IPS DF 19.7 (cell line): ENCODE data around the gene IQSEC1.

Source experiments
- DNase-seq: peaks from one replicate; pipeline ENCODE4 v3.0.0-alpha.2; 2013; ENCODE audit warnings: low read depth, low spot score

Gene IQSEC1

DNA sequence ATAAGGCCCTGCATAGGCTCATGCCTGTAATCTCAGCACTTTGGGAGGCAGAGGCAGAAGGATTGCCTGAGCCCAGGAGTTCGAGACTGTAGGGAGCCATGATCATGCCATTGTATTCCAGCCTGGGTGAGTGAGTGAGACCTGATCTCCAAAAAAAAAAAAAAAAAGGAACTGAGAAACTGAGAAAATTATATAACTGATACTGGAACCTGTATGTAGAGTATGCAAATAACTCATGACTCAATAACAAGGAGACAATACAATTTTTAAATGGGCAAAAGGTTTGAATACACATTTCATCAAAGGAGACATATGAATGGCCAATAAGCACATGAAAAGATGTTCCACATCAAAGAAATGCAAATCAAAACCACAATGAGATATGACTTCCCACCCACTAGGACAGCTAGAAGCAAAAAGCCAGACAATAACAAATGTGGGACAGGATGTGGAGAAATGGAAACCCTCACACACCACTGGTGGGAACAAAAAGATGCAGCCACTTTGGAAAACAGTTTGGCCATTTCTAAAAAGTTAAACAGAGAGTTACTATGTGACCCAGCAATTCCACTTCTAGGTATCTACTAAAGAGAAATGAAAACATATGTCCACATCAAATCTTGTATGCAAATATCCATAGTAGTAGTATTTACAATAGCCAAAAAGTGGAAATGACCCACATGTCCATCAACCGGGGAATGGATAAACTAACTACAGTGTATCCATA is 70.7 kb downstream of the IQSEC1 start:
- DNase-seq = no peak

DNA sequence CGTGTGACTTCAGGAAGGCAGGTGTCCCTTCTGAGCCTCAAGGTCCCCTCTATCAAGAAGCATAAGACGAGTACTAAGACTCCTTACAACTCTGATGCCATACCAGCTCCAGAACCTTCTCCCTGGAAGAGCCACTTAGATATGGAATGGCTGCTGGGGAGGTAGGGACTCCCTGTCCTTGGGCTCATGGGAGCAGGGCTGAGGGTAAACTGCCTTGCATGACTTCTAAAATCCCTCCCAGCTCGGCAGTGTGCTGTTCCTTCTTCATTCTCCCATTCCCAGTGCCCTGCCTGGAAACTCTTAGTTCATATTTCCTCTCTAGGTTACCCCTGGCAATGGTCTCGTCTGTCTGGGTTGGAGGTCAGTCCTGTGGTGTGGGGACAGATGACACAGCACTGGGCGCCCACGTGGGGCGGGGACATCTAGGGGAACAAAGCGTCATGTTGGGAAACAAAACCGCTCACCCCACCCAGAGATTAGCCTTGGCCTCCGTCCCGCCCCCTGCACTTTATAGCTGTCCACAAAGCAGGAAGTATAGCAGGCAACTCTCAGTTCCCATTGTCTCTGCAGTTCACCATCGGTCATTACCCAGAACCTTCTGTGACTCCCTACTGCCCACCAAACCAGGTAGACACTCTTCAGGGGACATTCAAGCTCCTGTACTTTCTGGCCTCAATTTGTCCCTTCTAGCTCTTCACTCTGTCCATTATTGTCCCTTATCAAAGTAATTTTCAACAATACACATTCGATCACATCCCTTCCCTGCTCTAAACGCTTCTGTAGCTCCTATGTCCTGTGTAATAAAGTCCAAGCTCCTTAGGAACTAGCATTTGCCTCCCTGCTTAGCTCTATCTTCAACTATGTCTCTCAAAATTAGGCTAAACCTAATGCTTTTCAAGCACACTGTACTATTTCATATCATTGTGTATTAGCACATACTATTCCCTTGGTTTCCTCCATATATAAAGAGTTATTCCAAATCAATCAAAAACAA is 73.8 kb downstream of the IQSEC1 start:
- DNase-seq = no peak

DNA sequence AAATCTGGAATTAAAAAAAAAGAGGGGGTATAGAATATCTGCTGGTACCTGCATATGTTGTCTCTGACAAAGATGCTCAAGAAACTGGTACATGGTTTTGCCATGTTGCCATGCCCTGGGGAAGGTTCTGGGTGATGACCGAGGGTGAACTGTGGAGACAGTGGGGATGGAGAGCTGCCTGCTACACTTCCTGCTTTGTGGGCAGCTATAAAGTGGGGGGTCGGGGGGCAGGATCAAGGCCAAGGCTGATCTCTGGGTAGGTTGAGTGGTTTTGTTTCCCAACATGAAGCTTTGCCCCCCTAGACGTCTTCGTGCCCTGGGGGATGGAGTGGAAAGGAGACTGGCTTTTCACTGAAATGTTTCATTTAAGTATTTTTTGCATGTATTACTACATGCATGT is 74.6 kb downstream of the IQSEC1 start:
- DNase-seq = no peak

DNA sequence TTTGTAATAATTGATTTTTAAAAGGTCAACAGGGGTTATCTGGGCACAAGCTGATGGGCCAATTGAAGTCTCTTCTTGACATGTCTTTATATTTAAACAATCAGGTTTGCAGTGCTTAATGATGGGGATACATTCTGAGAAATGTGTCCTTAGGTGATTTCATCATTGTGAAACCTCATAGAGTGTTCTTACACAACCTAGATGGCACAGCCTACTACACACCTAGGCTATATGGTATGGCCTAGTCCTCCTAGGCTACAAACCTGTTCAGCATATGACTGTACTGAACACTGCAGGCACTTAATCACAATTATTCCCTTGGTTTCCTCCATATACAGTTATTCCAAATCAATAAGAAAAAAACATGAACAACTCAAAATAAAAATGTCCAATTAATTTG is 75.8 kb downstream of the IQSEC1 start:
- DNase-seq = no peak

DNA sequence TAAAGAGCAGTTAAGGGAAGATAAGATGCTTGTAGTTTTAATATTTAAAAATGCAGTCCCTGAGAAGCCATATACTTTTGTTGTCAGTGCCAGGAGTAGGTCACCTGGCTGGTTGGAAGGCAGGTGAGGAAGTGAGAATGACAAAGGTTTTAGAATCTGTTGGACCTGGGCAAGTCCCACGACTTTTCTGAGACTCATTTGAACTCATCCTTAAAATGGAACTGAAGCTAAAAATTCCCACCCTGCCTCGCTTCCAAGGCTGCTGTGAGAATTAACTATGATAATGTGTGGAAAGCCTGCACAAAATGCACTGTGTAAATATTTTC is 77.1 kb downstream of the IQSEC1 start:
- no peak for DNase-seq

DNA sequence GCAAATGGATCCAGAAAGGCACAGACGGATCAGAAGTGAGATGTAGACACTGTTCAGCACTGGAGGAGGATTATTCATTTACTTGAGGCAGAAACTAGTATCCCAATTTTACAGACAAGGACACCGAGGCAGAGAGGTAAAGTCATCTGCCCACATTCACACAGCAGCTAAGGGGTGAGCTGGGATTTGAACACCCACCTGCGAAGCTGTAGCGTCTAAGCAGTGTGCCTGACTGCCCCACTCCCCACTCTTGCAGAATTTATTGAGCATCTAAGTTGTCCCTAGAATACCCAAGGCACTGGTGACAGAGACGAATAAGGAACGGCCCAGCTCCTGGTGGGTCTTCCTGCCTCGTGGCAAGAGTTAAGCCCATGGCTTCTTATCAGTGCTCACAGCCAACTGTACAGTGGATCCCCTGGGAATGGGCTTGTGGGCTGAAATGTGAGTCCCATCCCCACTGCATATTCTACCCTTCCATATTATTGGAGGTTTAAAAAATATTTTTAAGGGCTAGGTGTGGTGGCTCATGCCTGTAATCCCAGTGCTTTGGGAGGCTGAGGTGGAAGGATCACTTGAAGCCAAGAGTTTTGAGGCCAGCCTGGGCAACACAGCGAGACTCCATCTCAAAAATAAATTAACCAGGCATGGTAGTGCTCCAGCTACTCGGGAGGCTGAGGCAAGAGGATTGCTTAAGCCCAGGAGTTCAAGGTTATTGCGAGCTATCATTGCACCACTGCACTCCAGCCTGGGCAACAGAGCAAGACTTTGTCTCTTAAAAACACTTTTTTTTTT is 77.6 kb downstream of the IQSEC1 start:
- DNase-seq = no peak

DNA sequence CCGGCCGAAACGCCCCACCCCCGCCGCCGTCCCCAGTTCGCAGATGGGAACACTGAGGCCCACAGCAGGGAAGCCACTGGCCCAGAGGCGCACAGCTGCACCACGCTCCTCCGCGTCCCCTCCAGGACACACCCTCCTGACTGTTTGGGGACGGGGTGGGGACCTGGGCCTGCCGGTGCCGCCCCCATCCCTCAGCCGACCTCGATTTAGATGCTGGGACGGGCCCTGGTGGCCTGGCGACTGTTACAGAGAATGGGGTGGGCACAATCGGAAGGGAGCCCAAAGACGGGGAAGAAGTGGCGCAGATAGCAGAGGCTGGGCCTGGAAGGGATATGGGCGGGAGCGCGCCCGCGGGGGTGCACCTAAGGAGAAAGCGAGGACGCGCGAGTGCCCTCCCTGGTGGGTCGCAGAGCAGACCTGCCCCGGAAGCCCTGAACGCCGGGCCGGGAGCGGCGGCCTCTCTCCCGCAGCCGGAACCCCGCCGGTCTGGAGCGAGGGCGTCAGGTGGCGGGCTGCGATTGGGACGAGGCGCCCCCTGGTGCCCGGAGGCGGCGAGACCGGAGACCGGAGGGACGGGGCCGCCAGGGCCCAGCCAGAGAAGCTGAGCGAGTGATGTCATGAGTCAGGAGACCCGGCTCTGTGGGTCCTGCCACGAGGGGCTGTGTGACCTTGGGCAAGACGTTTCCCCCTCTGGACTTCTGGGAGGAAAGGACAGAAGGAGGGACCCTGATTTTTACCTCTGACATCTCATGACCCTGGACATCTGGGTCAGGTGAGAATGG is 78.4 kb downstream of the IQSEC1 start:
- DNase-seq = no peak

DNA sequence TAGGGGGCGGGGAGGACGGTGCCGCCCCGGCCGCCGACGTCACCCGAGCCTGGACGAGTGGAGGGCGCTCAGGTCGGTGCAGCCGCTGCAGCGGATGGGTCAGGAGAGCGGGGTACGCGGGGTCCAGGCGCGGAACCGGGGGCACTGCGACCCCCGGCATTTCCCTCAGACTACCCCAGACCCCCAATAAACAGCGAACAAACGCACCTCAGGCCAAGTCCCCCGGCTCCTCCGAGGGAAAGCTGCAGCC is 78.9 kb downstream of the IQSEC1 start:
- no peak for DNase-seq

DNA sequence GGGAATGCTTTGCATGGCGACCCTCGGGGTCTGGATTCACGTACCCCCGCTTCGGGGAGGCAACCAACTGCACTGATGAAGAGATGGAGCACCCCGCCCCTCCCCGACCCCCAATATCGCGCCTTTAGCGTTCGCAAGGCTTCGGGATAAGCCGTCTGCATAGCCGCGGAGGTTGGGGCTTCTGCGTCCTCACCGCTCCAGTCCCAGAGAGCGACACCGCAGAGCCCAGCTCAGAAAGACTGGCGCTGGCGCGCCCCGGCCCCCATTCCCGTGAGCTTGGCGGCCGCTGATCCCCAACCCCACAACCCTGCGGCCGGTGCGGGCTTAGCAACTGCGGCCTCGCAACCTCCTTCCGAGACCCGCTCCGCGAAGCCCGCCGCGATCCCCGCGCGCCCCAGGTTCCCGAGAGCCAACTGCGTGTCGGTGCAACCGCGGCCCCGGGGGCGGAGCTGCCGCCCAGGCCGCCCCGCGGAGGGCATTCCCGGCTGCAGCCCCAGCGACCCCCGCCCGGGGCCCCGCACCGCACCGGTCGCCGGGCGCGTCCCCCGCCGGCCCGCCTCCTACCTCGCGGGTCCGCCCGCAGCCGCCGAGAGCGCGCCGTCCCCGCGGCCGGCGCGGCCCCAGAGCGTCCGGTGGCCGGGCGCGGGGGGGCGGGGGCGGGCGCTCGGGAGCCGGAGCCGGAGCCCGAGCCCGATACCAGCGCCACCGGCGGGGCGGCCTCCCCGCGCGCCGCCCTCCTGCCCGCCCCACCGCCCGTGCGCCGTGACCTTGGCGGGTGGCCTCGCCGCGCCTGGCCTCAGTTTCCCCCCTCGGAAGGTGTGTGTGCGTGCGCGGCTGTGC is 79.5 kb downstream of the IQSEC1 start:
- DNase-seq = no peak

DNA sequence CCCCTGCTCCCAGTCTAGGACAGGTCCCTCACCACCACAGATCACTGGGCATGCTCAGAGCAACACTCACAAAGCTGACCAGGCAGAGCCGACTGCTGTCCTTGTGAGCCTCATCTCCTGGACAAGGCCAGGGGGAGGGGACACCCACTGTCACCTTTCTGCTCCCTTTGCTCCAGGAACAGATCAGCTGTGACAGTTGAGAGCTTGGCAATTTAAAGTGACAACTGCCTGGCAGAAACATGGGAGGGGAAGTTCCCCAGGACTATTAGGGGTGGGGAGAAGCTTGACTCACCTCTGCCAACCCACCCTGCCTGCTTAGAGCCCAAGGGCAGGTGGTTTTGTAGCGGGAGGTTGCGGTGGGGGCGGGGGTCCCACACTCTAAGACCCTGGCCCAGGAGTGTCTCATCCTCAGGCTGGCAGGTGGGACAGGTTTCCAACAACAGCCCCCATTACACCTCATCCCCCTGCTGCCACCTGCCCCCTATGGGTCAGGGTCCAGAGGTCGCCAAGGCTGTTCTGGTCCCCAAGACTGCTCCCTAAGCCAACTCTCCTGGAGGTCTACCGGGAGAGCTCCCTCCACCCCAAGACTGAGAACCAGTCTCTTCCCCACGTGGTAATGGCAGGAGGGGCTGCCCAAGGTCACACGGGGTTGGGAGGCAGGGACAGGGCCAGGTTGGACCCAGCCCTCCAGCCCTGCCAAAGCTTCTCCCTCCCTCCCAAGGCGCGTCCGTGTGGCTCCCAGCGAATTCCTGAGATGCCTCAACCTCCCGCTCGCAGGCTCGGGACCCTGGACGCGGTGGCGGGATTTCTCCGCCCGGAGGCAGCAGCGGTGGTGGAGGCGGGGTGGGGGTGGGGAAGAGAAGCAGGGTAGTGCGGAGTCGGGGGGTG is 80.4 kb downstream of the IQSEC1 start:
- peak; percentile 40 for DNase-seq

DNA sequence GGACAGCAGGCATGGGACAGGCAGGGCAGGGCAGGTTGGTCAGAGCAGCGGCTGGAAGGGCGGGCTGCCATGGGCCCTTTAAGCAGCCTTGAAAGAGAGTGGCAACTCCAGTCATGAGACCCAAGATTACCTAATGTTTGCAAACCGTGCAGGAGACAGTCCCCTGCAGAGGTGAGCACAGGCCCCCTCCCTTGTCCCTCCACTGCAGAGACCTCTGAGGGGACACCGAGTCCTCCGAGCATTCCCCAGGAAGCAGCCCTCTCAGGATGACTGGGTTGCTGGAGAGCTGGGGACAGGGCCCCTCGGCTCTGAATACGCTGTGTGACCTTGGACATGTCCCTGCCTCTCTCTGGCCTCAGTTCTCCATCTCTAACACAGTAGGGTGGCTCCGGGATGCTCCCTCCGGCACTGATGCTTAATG is 81.4 kb downstream of the IQSEC1 start:
- DNase-seq = no peak

DNA sequence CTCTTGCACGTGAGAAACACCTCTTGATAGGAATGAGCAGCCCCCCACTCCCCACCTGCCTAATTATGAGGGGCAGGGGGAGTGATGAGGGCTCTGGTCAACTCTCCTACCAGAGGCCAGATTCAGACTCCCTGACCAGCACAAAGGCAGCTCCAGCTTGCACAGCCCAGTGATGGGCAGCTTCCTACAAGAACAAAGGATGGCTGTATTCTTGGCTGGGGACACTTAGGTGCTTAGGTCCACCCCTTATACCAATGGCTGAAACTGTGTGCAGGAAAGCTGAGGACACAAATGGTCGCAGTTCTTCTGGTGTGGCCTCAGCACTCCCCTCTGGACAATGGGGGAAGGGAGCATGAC is 81.8 kb downstream of the IQSEC1 start:
- no peak for DNase-seq

DNA sequence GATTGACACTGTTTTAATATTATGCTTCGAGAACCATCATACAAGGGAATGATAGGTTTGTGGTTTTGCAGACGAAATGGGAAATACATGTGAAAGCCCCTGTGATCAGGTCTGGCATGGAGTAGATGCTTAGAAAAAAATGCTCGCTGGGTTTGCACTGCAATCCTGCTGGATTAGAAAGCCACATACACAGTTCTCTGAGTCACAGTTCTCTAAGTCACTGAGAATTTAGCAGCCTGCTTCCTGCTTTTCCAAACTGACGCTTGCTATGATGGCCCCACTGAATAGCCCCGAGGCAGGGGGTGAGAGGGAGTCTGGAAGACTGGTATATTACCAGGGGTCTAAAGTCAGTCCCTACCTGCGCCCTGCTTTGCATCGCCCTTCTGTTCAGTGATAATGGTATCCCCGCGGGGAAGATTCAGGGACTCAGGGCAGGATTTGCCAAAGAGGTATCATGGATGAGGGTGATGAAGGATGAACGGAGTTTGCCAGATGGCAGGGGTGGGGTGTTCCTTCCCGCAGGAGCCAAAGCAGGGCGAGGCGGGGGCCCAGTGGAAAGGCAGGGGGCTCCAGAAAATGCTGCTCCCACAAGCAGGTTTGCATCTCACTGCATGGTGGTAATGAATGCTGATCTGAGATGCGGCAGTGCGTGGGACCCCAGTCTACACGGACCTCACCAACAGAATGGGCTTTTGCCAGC is 82.3 kb downstream of the IQSEC1 start:
- no peak for DNase-seq

DNA sequence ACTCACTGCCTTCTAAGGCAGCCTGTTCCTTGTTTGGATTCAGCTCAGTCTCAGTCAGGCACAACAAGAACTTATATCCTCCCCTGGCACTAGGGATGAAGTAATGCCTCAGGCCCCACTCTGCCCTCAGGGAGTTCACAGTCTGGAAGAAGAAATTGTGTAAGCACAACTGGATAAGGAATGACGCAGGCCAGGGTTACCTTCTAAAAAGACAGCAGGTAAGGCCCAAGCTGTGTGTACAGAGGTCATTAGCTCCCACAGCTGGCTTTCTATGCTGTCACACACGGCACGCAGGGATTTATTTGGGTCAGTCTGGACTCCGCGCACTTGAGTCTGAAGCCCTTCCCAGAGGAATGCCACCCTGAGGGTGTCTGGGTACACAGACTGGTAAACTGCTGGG is 82.9 kb downstream of the IQSEC1 start:
- no peak for DNase-seq

DNA sequence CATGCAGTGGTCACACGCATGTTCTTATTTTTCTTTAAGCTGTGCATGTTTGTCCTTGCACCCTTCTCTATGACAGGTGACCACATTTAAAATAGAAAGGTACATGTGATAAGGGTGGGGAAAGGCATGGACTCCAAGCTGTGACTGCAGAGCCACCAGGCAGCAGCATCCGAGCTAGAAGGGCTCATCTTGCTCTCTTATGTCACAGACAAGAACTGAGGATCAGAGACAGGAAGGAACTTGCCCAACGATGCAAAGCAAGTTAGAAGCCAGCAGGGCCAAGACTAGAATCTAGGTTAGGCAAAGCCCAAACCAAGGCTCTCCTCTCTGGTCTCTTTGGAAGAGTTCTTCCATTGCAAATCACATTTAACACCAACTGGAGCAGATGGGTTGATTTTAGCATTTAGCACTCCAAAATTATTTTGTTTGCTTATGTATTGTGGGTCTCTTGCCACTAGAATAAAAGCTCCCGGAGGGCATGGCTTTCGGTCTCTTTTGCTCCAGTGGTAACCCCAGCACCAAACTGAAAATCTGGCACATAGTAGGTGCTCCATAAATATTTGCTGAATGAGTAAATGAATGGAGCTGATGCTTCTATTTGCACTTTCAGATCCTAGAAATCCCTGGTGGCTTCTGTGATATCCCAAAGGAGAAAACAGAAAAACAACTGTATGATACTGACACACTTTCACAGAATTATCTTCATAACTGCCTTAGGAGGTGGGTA is 84.3 kb downstream of the IQSEC1 start:
- no peak for DNase-seq

DNA sequence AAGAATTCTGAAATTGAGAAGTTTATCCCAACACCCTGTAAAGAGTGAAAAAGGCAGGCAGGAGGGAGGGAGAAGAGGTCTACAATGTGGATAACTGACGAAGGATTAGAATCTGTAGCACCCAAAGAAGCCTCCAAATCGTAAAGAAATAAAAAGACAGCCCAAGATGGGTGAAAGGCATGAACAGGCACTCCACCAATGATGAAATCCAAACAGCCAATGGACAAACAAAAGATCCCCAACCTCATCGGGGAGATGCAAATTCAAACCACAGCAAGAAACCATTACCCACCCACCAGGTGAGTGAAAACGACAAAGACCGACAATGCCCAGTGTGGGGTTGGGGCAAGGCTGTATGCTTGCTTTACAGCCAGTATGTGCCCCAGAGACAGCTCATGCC is 85.6 kb downstream of the IQSEC1 start:
- DNase-seq = no peak

DNA sequence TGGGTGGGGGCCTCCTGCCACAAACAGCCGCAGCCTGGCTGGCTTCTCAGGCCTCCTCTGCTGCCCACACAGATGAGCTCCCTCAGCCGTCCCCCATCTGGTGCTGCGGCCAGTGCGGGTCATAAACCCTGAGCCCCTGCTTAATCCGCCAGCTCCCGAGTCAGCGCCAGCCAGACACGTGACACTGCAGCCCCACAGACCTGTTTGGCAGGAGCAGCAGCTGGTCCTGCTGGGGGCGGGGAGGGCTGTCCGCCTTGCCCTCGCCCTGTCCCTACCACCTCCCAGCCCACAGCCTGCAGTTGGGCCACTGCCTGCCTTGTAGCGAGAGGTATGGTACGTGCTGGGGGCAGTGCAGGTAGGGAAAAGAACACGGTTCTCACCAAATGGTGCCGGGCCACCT is 86.2 kb downstream of the IQSEC1 start:
- DNase-seq = no peak

DNA sequence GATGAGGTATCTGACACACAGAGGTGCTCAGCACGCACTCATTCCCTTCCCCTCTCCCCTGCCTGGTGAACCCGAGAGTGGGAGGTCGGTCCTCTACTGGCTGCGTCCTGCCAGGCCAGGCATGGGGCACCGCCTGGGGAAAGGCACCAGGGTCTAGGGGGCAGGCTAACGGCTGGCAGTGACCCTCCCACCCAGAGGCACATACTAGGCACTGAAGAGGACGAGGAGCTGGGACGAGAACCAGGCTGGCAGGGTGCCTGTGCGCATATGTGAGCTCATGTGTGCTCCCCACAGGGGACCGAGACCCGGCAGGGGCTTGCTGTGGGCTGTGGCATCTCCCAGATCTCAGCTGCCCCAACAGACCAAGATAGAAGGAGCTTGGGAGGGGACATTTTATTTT is 86.7 kb downstream of the IQSEC1 start:
- DNase-seq = no peak

DNA sequence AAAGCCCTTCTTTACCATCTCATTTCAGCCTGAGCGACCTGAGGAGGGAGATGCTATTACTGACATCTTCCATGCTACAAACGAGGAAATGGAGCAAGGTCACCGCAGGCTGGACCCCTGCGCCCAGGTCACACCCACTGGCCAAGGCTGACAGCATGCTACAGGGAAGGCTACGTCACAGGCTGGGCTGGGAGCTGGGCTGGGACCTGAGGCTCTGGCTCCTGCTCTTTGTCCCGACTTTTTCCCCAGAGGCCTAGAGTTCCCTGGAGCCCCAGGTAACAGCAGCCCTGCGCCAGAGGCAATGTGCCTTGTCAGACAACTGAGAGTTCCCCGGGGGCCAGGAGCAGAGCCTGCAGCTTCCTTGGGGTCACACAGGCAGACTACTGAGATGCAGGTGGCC is 87.2 kb downstream of the IQSEC1 start:
- DNase-seq = no peak
